Adipose tissue (tissue), 3 donors: ENCODE results near the gene SELENON. TPM values are rescaled to one million over a fixed set of nuclear protein-coding genes. Genes with fewer than 3 reads are reported as not detected.

Experiments used
- H3K27ac ChIP-seq: one replicate; pipeline ENCODE4 v1.5.1; 2013; ENCODE audit warnings: low read depth, low read length
- WGBS, 3 donors: extraction: QIAGEN DNeasy Blood & Tissue Kit; methylation state at CpG; one replicate each; pipeline ENCODE4 v1.1.7; 2013; 5-methylcytosine and 5-hydroxymethylcytosine counted together
- polyA plus RNA-seq, 3 donors: library from polyadenylated mRNA; stranded (reverse); fragments of 200-250 nt; gene quantifications; one replicate each; pipeline ENCODE4 v1.2.3, GENCODE V29; 2013
- donor health status: healthy with polysubstance abuse.
- donor health status: Bipolar disorder and iron deficiency.
- donor health status: healthy.

Gene SELENON
- polyA plus RNA-seq, 3 donors: 24.6 to 69.7 (median 63.8) TPM

DNA sequence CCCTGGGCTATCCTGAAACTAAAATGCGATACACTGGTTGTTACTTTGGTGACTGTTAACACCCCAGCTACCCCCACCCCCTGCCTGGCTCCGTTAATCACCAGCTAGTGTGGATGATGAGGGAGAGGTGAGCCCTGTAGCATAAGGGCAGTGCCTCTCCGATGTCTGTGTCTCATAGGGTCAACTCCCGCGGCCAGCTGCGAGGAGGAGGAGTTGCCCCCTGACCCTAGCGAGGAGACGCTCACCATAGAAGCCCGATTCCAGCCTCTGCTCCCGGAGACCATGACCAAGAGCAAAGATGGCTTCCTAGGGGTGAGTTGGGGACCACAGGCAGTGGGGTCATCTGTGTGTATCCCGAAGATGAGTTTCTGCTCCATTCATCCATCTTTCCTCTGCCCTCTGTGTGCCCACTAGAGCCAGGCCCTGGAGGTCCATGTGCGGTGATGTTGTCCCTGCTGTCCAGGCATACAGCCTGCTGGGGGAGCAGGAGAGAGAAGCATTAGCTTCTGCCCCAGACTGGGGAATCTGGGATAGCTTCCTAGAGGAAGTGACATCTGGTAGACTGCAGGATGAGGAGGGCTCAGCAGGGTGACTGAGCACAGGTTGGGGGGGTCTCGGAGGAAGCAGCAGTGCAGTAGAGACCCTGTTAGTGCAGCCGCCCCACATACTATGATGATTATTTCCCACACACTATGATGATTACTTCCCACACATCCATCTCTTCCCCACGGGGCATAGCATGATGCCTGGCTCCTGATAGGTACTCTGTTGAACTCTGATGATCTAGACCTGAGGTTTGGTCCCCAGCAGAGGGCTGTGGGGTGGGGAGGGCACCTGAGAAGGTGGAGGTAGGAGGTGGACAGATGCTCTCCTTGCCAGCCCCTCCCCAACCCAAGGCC is 5.2 kb downstream of the SELENON start:
- 81 to 87% (median 84%) methylated on average over 15 of the region's 15 CpGs for WGBS, 3 donors
- H3K27ac ChIP-seq: no peak overlapping the region

GRCh38 chr1:25805863-25806225 is 5.9 kb downstream of the SELENON start:
- no peak overlapping the region for H3K27ac ChIP-seq
- 38 to 45% (median 42%) methylated on average over 3 of the region's 3 CpGs for WGBS, 3 donors

- no peak overlapping the region for H3K27ac ChIP-seq
- WGBS, 3 donors: 61 to 76% (median 65%) methylated on average over 4 of the region's 4 CpGs
These were observed 6.4 kb downstream of the SELENON start for GRCh38 chr1:25806418-25806817.

DNA sequence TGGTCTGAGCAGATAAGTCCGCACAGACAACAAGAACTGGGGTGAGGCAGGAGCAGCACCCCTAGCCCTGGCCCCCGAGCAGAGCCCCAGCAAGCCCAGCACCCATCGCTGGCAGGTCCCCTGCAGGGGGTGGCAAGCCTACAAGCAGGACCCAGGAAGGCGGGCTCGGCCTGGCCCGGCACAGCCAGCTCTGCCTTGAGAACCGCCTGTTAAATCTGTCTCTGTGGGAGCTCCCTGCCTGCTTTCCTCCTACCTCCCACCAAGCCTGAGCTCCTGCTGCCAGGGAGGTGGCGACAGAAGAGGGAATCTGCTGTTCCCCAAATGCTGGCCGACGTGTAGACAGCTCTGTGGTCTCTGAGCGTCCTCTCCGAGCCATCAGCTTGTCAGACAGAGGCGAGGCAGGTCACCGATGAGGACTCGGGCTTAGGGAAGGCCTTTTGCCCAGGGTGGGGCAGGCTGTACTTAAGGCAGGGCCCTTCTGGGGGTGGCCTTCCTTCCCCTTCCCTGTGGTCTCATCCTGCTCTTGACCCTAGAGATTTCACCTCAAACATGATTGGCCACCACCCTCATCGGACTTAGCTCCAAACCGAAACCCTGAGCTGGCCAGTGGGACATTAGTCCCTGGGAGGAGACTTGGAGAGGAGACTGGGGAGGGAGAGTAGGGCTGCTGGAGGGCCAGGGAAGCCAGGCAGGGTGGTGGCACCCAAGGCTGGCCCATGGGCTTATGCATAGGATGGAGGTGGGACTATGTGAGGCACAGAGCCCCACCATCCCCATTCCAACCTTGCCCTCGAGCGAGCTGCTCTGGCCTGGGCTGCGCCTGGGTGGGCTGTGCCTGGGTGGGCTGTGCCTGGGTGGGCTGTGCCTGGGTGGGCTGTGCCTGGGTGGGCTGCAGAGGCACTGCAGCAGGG is 7.7 kb downstream of the SELENON start:
- 72 to 85% (median 76%) methylated on average over 20 of the region's 20 CpGs for WGBS, 3 donors
- H3K27ac ChIP-seq: no peak overlapping the region

- no peak overlapping the region for H3K27ac ChIP-seq
These were observed 8.7 kb downstream of the SELENON start for GRCh38 chr1:25808481-25809244.

GRCh38 chr1:25809283-25809926 is 9.4 kb downstream of the SELENON start:
- WGBS, 3 donors: 63 to 85% (median 66%) methylated on average over 18 of the region's 18 CpGs
- no peak overlapping the region for H3K27ac ChIP-seq

More at GRCh38 chr1:25808481-25809244, 8.7 kb downstream of the SELENON start:
- 89 to 94% (median 91%) methylated on average over 34 of the region's 34 CpGs for WGBS, 3 donors

DNA sequence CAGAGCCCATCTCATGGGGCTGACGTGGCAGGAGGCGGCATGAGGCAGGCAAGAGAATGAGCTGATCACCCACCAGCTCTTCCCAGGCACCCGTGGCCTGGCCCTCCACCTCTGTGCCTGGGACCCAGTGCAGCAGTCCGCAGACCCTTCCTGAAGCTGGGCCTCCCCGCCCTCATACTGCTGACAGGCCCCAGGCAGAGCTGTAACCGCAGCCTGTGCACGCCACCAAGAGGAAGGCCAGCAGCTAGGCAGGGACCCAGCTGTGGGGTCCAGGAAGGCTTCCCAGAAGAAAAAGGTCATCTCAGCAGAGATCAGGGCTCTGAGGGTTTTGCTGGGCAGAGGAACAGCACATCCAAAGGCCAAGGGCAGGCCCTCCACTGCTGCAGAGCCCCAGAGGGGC is 9.9 kb downstream of the SELENON start:
- WGBS, 3 donors: 84 to 96% (median 84%) methylated on average over 7 of the region's 7 CpGs
- no peak overlapping the region for H3K27ac ChIP-seq

DNA sequence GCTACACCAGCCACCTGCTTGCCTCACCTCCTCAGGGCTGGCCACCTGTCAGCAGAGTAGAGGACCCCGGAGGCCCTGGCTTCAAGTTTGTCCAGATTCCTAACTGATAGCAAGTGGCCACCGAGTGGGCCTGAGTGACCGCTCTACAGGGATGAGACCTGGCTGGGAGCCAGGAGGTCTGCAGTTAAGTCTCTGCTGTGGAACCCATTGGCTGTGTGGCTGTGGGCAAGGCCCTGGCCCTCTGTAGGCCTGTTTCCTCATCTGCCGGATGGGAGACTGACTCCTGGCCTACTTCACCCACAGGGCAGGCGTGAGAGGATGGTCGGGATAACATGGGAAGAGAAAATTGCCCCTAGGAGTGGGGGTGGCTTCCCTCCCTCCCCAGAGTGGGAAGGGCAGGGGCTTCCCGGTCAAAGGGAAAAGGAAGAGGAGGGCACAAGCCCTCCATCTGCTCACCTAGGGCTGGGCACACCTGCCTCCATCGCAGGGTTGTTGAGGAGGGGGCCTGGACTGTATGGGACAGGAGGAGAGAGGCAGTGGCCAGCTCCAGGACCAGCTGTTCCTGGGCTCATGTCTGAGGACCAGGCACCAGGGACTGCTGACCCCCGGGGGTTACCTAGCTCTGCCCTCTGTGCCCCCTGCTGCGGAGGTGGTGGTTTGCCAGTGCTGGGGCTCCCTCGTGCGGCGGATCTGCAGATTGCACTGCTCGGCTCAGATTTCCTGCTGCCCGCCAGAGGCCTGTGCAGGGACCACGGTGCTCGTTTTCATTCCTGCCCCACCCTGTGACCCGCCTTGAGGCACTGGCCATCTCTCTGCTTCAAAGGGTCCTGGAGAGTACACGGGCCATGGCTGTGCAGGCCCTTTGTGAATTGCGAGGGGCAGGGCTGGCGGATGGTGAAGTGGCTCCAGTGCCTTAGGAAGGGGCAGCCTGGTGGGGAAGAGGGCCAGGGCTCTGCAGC is 10.6 kb downstream of the SELENON start:
- WGBS, 3 donors: 26 to 38% (median 34%) methylated on average over 18 to 21 of the region's 21 CpGs
- H3K27ac ChIP-seq: no peak overlapping the region

DNA sequence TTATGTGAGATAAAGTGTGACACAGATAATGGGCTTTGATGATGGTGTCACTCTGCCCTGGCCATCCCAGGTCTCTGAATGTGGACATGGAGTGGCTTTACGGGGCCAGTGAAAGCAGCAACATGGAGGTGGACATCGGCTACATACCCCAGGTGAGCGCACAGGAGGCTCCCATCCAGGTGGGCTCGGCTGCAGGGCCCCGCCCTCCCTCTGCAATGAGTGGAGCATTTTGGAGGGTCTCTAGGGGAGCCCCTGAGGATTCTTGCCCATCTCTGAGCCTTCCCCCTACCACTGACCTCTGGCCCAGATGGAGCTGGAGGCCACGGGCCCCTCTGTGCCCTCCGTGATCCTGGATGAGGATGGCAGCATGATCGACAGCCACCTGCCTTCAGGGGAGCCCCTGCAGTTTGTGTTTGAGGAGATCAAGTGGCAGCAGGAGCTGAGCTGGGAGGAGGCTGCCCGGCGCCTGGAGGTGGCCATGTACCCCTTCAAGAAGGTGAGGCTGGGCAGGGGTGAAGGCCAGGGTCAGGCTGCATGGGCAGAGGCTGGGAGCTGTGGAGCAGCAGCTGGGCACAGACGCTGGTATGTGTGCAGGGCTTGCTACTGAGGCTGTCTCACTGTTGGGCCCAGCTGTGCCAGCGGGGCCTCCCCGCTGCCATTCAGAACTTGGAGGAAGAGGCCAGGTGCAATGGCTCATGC is 11.5 kb downstream of the SELENON start:
- no peak overlapping the region for H3K27ac ChIP-seq
- 86 to 93% (median 90%) methylated on average over 12 to 13 of the region's 13 CpGs for WGBS, 3 donors

GRCh38 chr1:25813071-25813733 is 13.2 kb downstream of the SELENON start:
- WGBS, 3 donors: 78 to 84% (median 82%) methylated on average over 11 of the region's 11 CpGs

GRCh38 chr1:25813734-25814471 is 13.9 kb downstream of the SELENON start:
- H3K27ac ChIP-seq: no peak overlapping the region
- whole genome bisulfite sequencing, 3 donors: 86 to 88% (median 88%) methylated on average over 24 of the region's 24 CpGs

More at GRCh38 chr1:25813071-25813733, 13.2 kb downstream of the SELENON start:
- no peak overlapping the region for H3K27ac ChIP-seq

- WGBS, 3 donors: 88 to 91% (median 90%) methylated on average over 7 of the region's 7 CpGs
- H3K27ac ChIP-seq: no peak overlapping the region
These were observed 14.6 kb downstream of the SELENON start for GRCh38 chr1:25814549-25815087.

GRCh38 chr1:25815208-25816111 is 15.5 kb downstream of the SELENON start:
- 87 to 92% (median 90%) methylated on average over 24 of the region's 24 CpGs for WGBS, 3 donors
- no peak overlapping the region for H3K27ac ChIP-seq

DNA sequence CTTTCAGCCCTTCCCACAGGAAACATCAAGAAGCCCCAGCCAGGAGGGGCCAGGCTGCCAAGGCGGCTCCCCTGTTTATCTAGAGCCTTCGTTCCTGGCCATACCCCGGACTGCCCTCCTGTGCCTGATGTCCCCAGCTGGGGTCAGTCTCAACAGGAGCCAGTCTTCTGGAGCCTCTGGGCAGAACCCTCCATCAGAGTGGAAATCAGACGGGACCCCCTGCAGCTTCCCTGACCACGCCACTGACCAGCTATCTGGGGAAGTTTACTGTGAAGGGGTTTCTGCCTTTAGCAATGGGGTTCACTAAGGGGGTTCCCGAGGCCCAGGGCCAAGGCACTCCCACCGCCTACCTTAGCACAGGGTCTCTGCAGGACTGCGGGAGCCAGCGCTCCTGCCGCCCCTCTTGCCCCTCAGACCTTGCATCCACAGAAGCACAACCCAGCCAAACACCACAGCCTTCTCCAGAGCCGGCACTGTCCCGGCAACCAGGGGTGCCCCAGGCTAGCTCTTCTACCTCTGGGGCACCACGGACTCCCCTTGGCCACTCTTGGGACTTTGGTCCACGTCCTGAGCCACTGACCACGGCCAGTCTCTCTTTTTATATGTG is 16.2 kb downstream of the SELENON start:
- 84 to 89% (median 88%) methylated on average over 15 of the region's 15 CpGs for WGBS, 3 donors
- no peak overlapping the region for H3K27ac ChIP-seq
